GM18511 (cell line): ENCODE data around the gene BHLHE41.
A peak's percentile ranks its signal among the peaks of the same experiment; 100 is the strongest.

Experiments used
- ATAC-seq: cut with Tn5 transposase; IDR thresholded peaks from one replicate; pipeline ENCODE4 v1.9.1; 2021; ENCODE audit warnings: mild to moderate bottlenecking, moderate library complexity; ENCODE audit not compliant: unreplicated experiment

The BHLHE41 gene

GRCh38 chr12:26090836-26091510 is 33.9 kb downstream of the BHLHE41 start:
- no peak for ATAC-seq

- ATAC-seq = peak; percentile 99
Observed at GRCh38 chr12:26088998-26089397, 35.8 kb downstream of the BHLHE41 start.

- ATAC-seq = no peak
Observed at GRCh38 chr12:26086936-26087335, 37.9 kb downstream of the BHLHE41 start.

- no peak for ATAC-seq
Observed at GRCh38 chr12:26080911-26081310, 43.9 kb downstream of the BHLHE41 start.

GRCh38 chr12:26077915-26078702 is 46.7 kb downstream of the BHLHE41 start:
- ATAC-seq = no peak
